Measurements from ENCODE around the gene ZFR2. TPM values are rescaled to one million over a fixed set of nuclear protein-coding genes. Genes with fewer than 3 reads are reported as not detected.

The ZFR2 gene
- total RNA-seq, 1 experiment from 2014 or later, result not detected

GRCh38 chr19:3855320-3855719 lies 13.5 kb downstream of the ZFR2 start:
- Histone ChIP-seq H3K36me3 (no peaks in the 10 kb centered on the region), H3K4me1 (no peaks in the 10 kb centered on the region; the same call in 1 of the 2 replicates), H3K4me3 (no peak overlapping the region), H3K27ac (no peak overlapping the region), H3K27me3 (no peaks in the 10 kb centered on the region), H3K9me3 (replicated peaks) (no peaks in the 10 kb centered on the region)
- DNase-seq, result no peak

- Histone ChIP-seq H3K9me3 (replicated peaks) (no peaks in the 10 kb centered on the region), H3K36me3 (no peaks in the 10 kb centered on the region), H3K4me1 (no peaks in the 10 kb centered on the region; the same call in 1 of the 2 replicates), H3K4me3 (no peak overlapping the region), H3K27me3 (no peaks in the 10 kb centered on the region), H3K27ac (no peak overlapping the region)
- DNase-seq, result peak; percentile 83 to 85
These were observed 16.1 kb downstream of the ZFR2 start for GRCh38 chr19:3852614-3853254.

GRCh38 chr19:3852177-3852511 lies 16.7 kb downstream of the ZFR2 start:
- no peaks in the 10 kb centered on the region; the same call in 1 of the 2 replicates for H3K4me1 ChIP-seq
- DNase-seq, result no peak
- no peaks in the 10 kb centered on the region for H3K36me3 ChIP-seq
- no peaks in the 10 kb centered on the region for H3K27me3 ChIP-seq
- H3K9me3 ChIP-seq (replicated peaks), result no peaks in the 10 kb centered on the region
- H3K4me3 ChIP-seq, result no peak overlapping the region
- no peak overlapping the region for H3K27ac ChIP-seq

GRCh38 chr19:3851254-3852176 lies 17.3 kb downstream of the ZFR2 start:
- no peak overlapping the region for H3K27ac ChIP-seq
- no peaks in the 10 kb centered on the region for H3K36me3 ChIP-seq
- no peak overlapping the region for H3K4me3 ChIP-seq
- H3K4me1 ChIP-seq, result no peaks in the 10 kb centered on the region; the same call in 1 of the 2 replicates
- DNase-seq, result no peak
- H3K9me3 ChIP-seq (replicated peaks), result no peaks in the 10 kb centered on the region
- no peaks in the 10 kb centered on the region for H3K27me3 ChIP-seq

- H3K9me3 ChIP-seq (replicated peaks), result no peaks in the 10 kb centered on the region
- H3K27me3 ChIP-seq, result no peaks in the 10 kb centered on the region
- no peaks in the 10 kb centered on the region for H3K36me3 ChIP-seq
- H3K4me1 ChIP-seq, result no peaks in the 10 kb centered on the region; the same call in 1 of the 2 replicates
- H3K4me3 ChIP-seq, result no peak overlapping the region
- no peak for DNase-seq
- H3K27ac ChIP-seq, result no peak overlapping the region
These were observed 18.4 kb downstream of the ZFR2 start for GRCh38 chr19:3850320-3850972.

GRCh38 chr19:3849787-3850186 lies 19.1 kb downstream of the ZFR2 start:
- H3K4me1 ChIP-seq, result no peaks in the 10 kb centered on the region; the same call in 1 of the 2 replicates

GRCh38 chr19:3849092-3849491 lies 19.7 kb downstream of the ZFR2 start:
- H3K4me3 ChIP-seq, result no peak overlapping the region
- no peaks in the 10 kb centered on the region for H3K36me3 ChIP-seq
- H3K4me1 ChIP-seq, result no peaks in the 10 kb centered on the region; the same call in 1 of the 2 replicates
- H3K27me3 ChIP-seq, result peaks cover 5% of the 10 kb centered on the region; the same call in 1 of the 2 replicates
- no peaks in the 10 kb centered on the region for H3K9me3 ChIP-seq (replicated peaks)
- no peak overlapping the region for H3K27ac ChIP-seq
- DNase-seq, result peak; percentile 31 to 44

More at GRCh38 chr19:3849787-3850186, 19.1 kb downstream of the ZFR2 start:
- no peaks in the 10 kb centered on the region for H3K27me3 ChIP-seq
- H3K36me3 ChIP-seq, result no peaks in the 10 kb centered on the region
- H3K9me3 ChIP-seq (replicated peaks), result no peaks in the 10 kb centered on the region
- no peak overlapping the region for H3K27ac ChIP-seq
- no peak for DNase-seq
- no peak overlapping the region for H3K4me3 ChIP-seq

- H3K9me3 ChIP-seq (replicated peaks), result no peaks in the 10 kb centered on the region
- H3K4me3 ChIP-seq, result no peak overlapping the region
- H3K36me3 ChIP-seq, result no peaks in the 10 kb centered on the region
- DNase-seq, result no peak
- peaks cover 5% of the 10 kb centered on the region; the same call in 1 of the 2 replicates for H3K27me3 ChIP-seq
- H3K4me1 ChIP-seq, result no peaks in the 10 kb centered on the region
- H3K27ac ChIP-seq, result no peak overlapping the region
These were observed 24.2 kb downstream of the ZFR2 start for GRCh38 chr19:3844596-3844995.

- no peaks in the 10 kb centered on the region for H3K9me3 ChIP-seq (replicated peaks)
- H3K4me3 ChIP-seq, result no peak overlapping the region
- no peak overlapping the region for H3K27ac ChIP-seq
- no peaks in the 10 kb centered on the region for H3K4me1 ChIP-seq
- H3K27me3 ChIP-seq, result peaks cover 5% of the 10 kb centered on the region; the same call in 1 of the 2 replicates
- no peaks in the 10 kb centered on the region for H3K36me3 ChIP-seq
- no peak for DNase-seq
These were observed 25.9 kb downstream of the ZFR2 start for GRCh38 chr19:3842948-3843347.

- peaks cover 5% of the 10 kb centered on the region; the same call in 1 of the 2 replicates for H3K27me3 ChIP-seq
- H3K4me3 ChIP-seq, result no peak overlapping the region
- H3K4me1 ChIP-seq, result no peaks in the 10 kb centered on the region
- H3K9me3 ChIP-seq (replicated peaks), result no peaks in the 10 kb centered on the region
- no peaks in the 10 kb centered on the region for H3K36me3 ChIP-seq
- no peak overlapping the region for H3K27ac ChIP-seq
- DNase-seq, result no peak
These were observed 28.0 kb downstream of the ZFR2 start for GRCh38 chr19:3840804-3841203.

- H3K9me3 ChIP-seq (replicated peaks), result no peaks in the 10 kb centered on the region
- no peaks in the 10 kb centered on the region for H3K36me3 ChIP-seq
- no peak overlapping the region for H3K4me3 ChIP-seq
- DNase-seq, result no peak
- no peak overlapping the region for H3K27ac ChIP-seq
- no peaks in the 10 kb centered on the region for H3K4me1 ChIP-seq
- H3K27me3 ChIP-seq, result peaks cover 5% of the 10 kb centered on the region; the same call in 1 of the 2 replicates
These were observed 28.9 kb downstream of the ZFR2 start for GRCh38 chr19:3839941-3840340.

- Histone ChIP-seq H3K9me3 (replicated peaks) (no peaks in the 10 kb centered on the region), H3K36me3 (no peaks in the 10 kb centered on the region), H3K27ac (no peak overlapping the region), H3K4me1 (no peaks in the 10 kb centered on the region), H3K27me3 (no peaks in the 10 kb centered on the region), H3K4me3 (no peak overlapping the region)
- peak; percentile 66 to 72 for DNase-seq
These were observed 30.2 kb downstream of the ZFR2 start for GRCh38 chr19:3838661-3839060.

GRCh38 chr19:3837922-3838321 lies 30.9 kb downstream of the ZFR2 start:
- Histone ChIP-seq H3K4me3 (no peak overlapping the region), H3K36me3 (no peaks in the 10 kb centered on the region), H3K27me3 (no peaks in the 10 kb centered on the region), H3K27ac (no peak overlapping the region), H3K4me1 (no peaks in the 10 kb centered on the region), H3K9me3 (replicated peaks) (no peaks in the 10 kb centered on the region)
- DNase-seq, result no peak

GRCh38 chr19:3837332-3837731 lies 31.5 kb downstream of the ZFR2 start:
- H3K9me3 ChIP-seq (replicated peaks), result no peaks in the 10 kb centered on the region
- no peaks in the 10 kb centered on the region for H3K4me1 ChIP-seq
- H3K27me3 ChIP-seq, result no peaks in the 10 kb centered on the region
- no peak overlapping the region for H3K4me3 ChIP-seq
- H3K36me3 ChIP-seq, result no peaks in the 10 kb centered on the region
- DNase-seq, result no peak
- H3K27ac ChIP-seq, result no peak overlapping the region

GRCh38 chr19:3836887-3837286 lies 32.0 kb downstream of the ZFR2 start:
- Histone ChIP-seq H3K4me3 (no peak overlapping the region), H3K36me3 (no peaks in the 10 kb centered on the region), H3K27ac (no peak overlapping the region), H3K4me1 (no peaks in the 10 kb centered on the region), H3K9me3 (replicated peaks) (no peaks in the 10 kb centered on the region), H3K27me3 (no peaks in the 10 kb centered on the region; the same call in 1 of the 2 replicates)
- no peak for DNase-seq
